Endothelial cell of umbilical vein (primary cell): Measurements from ENCODE around the gene DHX34. TPM values are rescaled to one million over a fixed set of nuclear protein-coding genes. Genes with fewer than 3 reads are reported as not detected.
"Not testable (repeated sequence)": the region's sequence is repeated elsewhere in the genome, so short reads cannot be mapped to it uniquely, and the experiment has no call there.

Experiments
- BruUV-seq: library from RNA; stranded (reverse); fragments of 400-500 nt; replicated peaks from 2 replicates; lab custom pipeline; 2021; lab: Mats Ljungman, UMichigan
- CTCF ChIA-PET: fragments of 300-600, 350-600 bp; sonication (Branson Sonifier 250); formaldehyde crosslinking; loops from one replicate; lab custom pipeline; 2021; ENCODE audit warnings: antibody characterized with exemption, inconsistent platforms; lab: Charles Lee
- POLR2A ChIA-PET: fragments of 300-600, 350-600 bp; sonication (Branson Sonifier 250); formaldehyde crosslinking; loops from one replicate; lab custom pipeline; 2021; ENCODE audit warnings: antibody characterized with exemption, inconsistent platforms; lab: Charles Lee
- DNase-seq: peaks from one replicate; pipeline ENCODE4 v3.0.0-alpha.2; 2011; ENCODE audit warnings: low read depth, low spot score
- FAIRE-seq: peaks from 2 replicates; lab custom pipeline; 2011; peaks lifted over from hg19 to GRCh38; lab: Jason Lieb, UNC
- H2AFZ ChIP-seq: 2 replicates; pipeline ENCODE4 v1.6.0; 2012; ENCODE audit warnings: low read depth, low read length, control low read depth, inconsistent platforms
- H3K27ac ChIP-seq: 2 replicates; pipeline ENCODE4 v1.5.1; 2011; ENCODE audit warnings: low read depth, mild to moderate bottlenecking, control low read depth, low read length, moderate library complexity; ENCODE audit not compliant: insufficient read depth
- H3K27me3 ChIP-seq, 2 experiments: 2 replicates each; pipeline versions ENCODE4 v1.6.0 to v1.6.1; 2011; ENCODE audit warnings: low read length in 2 of 2, mixed read lengths in 1 of 2; ENCODE audit not compliant: control insufficient read depth in 2 of 2, insufficient read depth in 2 of 2
- H3K36me3 ChIP-seq, 2 experiments: 2 replicates in 1 of 2; 3 replicates in 1 of 2; pipeline ENCODE4 v1.5.1; 2011; ENCODE audit warnings: low read length in 2 of 2, mild to moderate bottlenecking in 1 of 2, moderate library complexity in 1 of 2; ENCODE audit not compliant: control insufficient read depth in 2 of 2, insufficient read depth in 2 of 2; ENCODE audit errors: extremely low read depth in 1 of 2
- H3K4me1 ChIP-seq: 3 replicates; pipeline ENCODE4 v1.5.1; 2011; ENCODE audit warnings: mild to moderate bottlenecking, low read length; ENCODE audit not compliant: control insufficient read depth, insufficient read depth; ENCODE audit errors: extremely low read depth
- H3K4me2 ChIP-seq: 2 replicates; pipeline ENCODE4 v1.6.1; 2011; ENCODE audit warnings: low read length, control low read depth, mixed read lengths; ENCODE audit not compliant: insufficient read depth
- H3K4me3 ChIP-seq, 3 experiments: fragments of 200-600 bp in 1 of 3; sonication (generic), shearing (Covaris generic) in 1 of 3; replicated peaks in 1 of 3; 2 replicates each; pipeline ENCODE4 v1.5.1; 2011 to 2016; ENCODE audit warnings: control low read depth in 3 of 3, low read length in 3 of 3, mild to moderate bottlenecking in 2 of 3, inconsistent platforms in 1 of 3, low read depth in 1 of 3, moderate library complexity in 1 of 3; ENCODE audit not compliant: insufficient read depth in 1 of 3
- H3K79me2 ChIP-seq: 2 replicates; pipeline ENCODE4 v1.6.0; 2012; ENCODE audit warnings: low read length, inconsistent platforms; ENCODE audit not compliant: control insufficient read depth, insufficient read depth
- H3K9ac ChIP-seq: replicated peaks from 2 replicates; pipeline ENCODE3; 2011; ENCODE audit warnings: low read length, control low read depth; ENCODE audit not compliant: insufficient read depth; ENCODE audit errors: extremely low read depth
- H3K9me1 ChIP-seq: replicated peaks from 3 replicates; pipeline ENCODE4 v1.6.0; 2011; ENCODE audit warnings: mild to moderate bottlenecking, low read length; ENCODE audit not compliant: control insufficient read depth, insufficient read depth; ENCODE audit errors: extremely low read depth
- H3K9me3 ChIP-seq: replicated peaks from 2 replicates; pipeline ENCODE4 v1.5.1; 2012; ENCODE audit warnings: low read length, inconsistent platforms; ENCODE audit not compliant: control insufficient read depth, insufficient read depth
- H4K20me1 ChIP-seq: replicated peaks from 2 replicates; pipeline ENCODE3; 2011; ENCODE audit warnings: mild to moderate bottlenecking, low read length; ENCODE audit not compliant: control insufficient read depth, insufficient read depth; ENCODE audit errors: extremely low read depth
- CTCF ChIP-seq, 2 donors: IDR thresholded peaks; 1 replicate in 1 of 2; 2 replicates in 1 of 2; pipeline ENCODE4 v1.5.1; 2011; ENCODE audit warnings: low read length in 2 of 2, mild to moderate bottlenecking in 2 of 2, moderate library complexity in 2 of 2, control low read depth in 1 of 2, inconsistent platforms in 1 of 2, low read depth in 1 of 2; ENCODE audit not compliant: insufficient read depth in 1 of 2; ENCODE audit errors: extremely low read depth in 1 of 2
- EZH2 ChIP-seq: IDR thresholded peaks from 2 replicates; pipeline ENCODE4 v1.6.1; 2012; ENCODE audit warnings: borderline replicate concordance, low read depth, mild to moderate bottlenecking, moderate library complexity, low read length, inconsistent platforms; ENCODE audit not compliant: severe bottlenecking
- FOS ChIP-seq: IDR thresholded peaks from 2 replicates; pipeline ENCODE4 v1.6.1; 2011; ENCODE audit warnings: mild to moderate bottlenecking, low read length, moderate library complexity, borderline replicate concordance; ENCODE audit not compliant: insufficient read depth
- GATA2 ChIP-seq: IDR thresholded peaks from 2 replicates; pipeline ENCODE4 v1.7.0; 2011; ENCODE audit warnings: low read depth, mild to moderate bottlenecking, moderate library complexity, mixed read lengths, low read length; ENCODE audit not compliant: insufficient read length, insufficient read depth
- JUN ChIP-seq: IDR thresholded peaks from 2 replicates; pipeline ENCODE4 v1.6.1; 2011; ENCODE audit warnings: borderline replicate concordance, low read depth; ENCODE audit not compliant: insufficient read length, insufficient read depth
- MAX ChIP-seq: IDR thresholded peaks from 2 replicates; pipeline ENCODE4 v1.6.1; 2011; ENCODE audit not compliant: insufficient read depth, insufficient read length
- MYC ChIP-seq: IDR thresholded peaks from one replicate; pipeline ENCODE4 v1.6.1; 2011; ENCODE audit warnings: mild to moderate bottlenecking, low read depth, low read length
- POLR2A ChIP-seq: IDR thresholded peaks from 2 replicates; pipeline ENCODE4 v1.6.1; 2012; ENCODE audit warnings: low read depth, mild to moderate bottlenecking, control low read depth, low read length
- POLR2AphosphoS5 ChIP-seq: IDR thresholded peaks from 2 replicates; pipeline ENCODE4 v1.6.1; 2012; ENCODE audit warnings: low read depth, mild to moderate bottlenecking, control low read depth, low read length, moderate library complexity; ENCODE audit not compliant: insufficient read depth
- dilution Hi-C: fragments of 300-500 bp; cut with MboI; formaldehyde crosslinking; loops from one replicate; pipeline ENCODE4 v1.15.0; 2019; ENCODE audit warnings: low sequenced_read_pairs; ENCODE audit not compliant: extremely low pct_ligation_motif_present
- intact Hi-C: fragments of 100-400 bp; cut with micrococcal nuclease; formaldehyde crosslinking; loops from one replicate; pipeline ENCODE4 v1.10.0; 2022
- polyA plus RNA-seq, 4 experiments: library from polyadenylated mRNA; depleted of rRNA in 3 of 4; stranded (reverse) in 3 of 4; unstranded in 1 of 4; fragments of >200 nt; gene quantifications; 2 replicates each; pipeline versions ENCODE4 v1.2.1 to v1.2.3, GENCODE V29; 2011 to 2012; ENCODE audit warnings: missing spikeins in 1 of 4
- total RNA-seq: library from RNA; stranded (reverse); gene quantifications from 2 replicates; pipeline ENCODE4 v1.2.3, GENCODE V29; 2021

DHX34 gene
- total and polyA plus RNA-seq, 2 donors (not counting 3 experiments of a cell fraction or from before 2014, with no cell fraction given), result 12.8 to 20.7 TPM

GRCh38 chr19:47411101-47411500 lies 62.0 kb downstream of the DHX34 start:
- no peak for FAIRE-seq
- intact Hi-C loops, result no loop called here
- Histone ChIP-seq H3K4me1 (no peaks in the 10 kb centered on the region), H2AFZ (no peak overlapping the region), H3K27me3 (peaks cover under 1 to 8% of the 10 kb centered on the region in 2 experiments), H3K4me3 (no peak overlapping the region), H3K4me2 (no peak overlapping the region), H3K9ac (no peak overlapping the region), H3K36me3 (no peaks in the 10 kb centered on the region), H3K27ac (no peak overlapping the region), H3K9me1 (no peaks in the 10 kb centered on the region), H3K79me2 (no peaks in the 10 kb centered on the region), H3K9me3 (no peaks in the 10 kb centered on the region), H4K20me1 (no peaks in the 10 kb centered on the region)
- CTCF ChIA-PET, result interaction anchor here (1.3 kb wide), 2 partner anchors 17 to 62 kb away, joined by 4 to 5 read pairs; partner anchors contain the start of gene DHX34
- POLR2A ChIA-PET, result no interaction called here
- TF ChIP-seq MAX (no peak), GATA2 (no peak), MYC (no peak), CTCF (IDR thresholded peaks at IDR 0.05; ENCODE audit: extremely low read depth in 1 of 2, insufficient read depth in 1 of 2, low read depth in 1 of 2, low read length in 2 of 2) (no peak), JUN (no peak), EZH2 (no peak), FOS (no peak), POLR2AphosphoS5 (no peak), POLR2A (no peak)
- no peak for DNase-seq
- dilution Hi-C loops, result no loop called here
- no TSS peak for BruUV-seq

- H3K36me3 ChIP-seq, POLR2A ChIA-PET, H3K9ac ChIP-seq, BruUV-seq, dilution Hi-C loops, H2AFZ ChIP-seq, H4K20me1 ChIP-seq, H3K27ac ChIP-seq, H3K27me3 ChIP-seq, H3K4me3 ChIP-seq, DNase-seq, H3K79me2 ChIP-seq, H3K4me1 ChIP-seq, intact Hi-C loops, H3K4me2 ChIP-seq, H3K9me1 ChIP-seq, FAIRE-seq, H3K9me3 ChIP-seq: not testable (repeated sequence)
- CTCF ChIA-PET, result interaction anchor here (1.3 kb wide), 2 partner anchors 16 to 62 kb away, joined by 4 to 5 read pairs; partner anchors contain the start of gene DHX34
Measured at GRCh38 chr19:47411696-47412095, 62.6 kb downstream of the DHX34 start.
